Measurements from ENCODE around the gene COBL. TPM values are rescaled to one million over a fixed set of nuclear protein-coding genes. Genes with fewer than 3 reads are reported as not detected.

COBL gene
- total RNA-seq, 2 experiments from 2014 or later: not detected

DNA sequence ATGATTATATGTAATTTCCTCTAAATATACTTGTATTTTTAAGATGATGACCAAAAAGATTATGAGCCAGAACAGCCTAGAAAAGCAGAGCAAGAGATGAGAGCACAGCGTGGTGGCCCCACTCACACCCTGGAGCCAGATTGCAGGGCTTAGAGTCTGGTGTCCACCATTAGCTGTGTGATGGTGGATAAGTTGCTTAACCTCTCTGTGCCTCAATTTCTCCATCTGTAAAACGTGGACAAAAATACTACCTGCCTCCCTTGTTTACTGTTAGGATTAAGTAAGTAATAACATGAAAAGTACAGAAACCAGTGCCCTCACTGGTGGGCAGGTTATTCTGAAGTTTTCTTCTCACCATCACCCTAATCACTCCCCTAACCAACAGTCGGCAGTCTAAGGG is 212.3 kb downstream of the COBL start:
- Mint-ChIP-seq H3K4me1 (no peaks in the 10 kb centered on the region), H3K36me3 (no peaks in the 10 kb centered on the region), H3K27ac (no peak overlapping the region), H3K4me3 (no peak overlapping the region), H3K9me3 (ENCODE audit: low read depth) (no peaks in the 10 kb centered on the region), H3K27me3 (peaks cover 9% of the 10 kb centered on the region)
- no peak for ATAC-seq
- DNase-seq: no peak
- CTCF ChIA-PET: no interaction called here

DNA sequence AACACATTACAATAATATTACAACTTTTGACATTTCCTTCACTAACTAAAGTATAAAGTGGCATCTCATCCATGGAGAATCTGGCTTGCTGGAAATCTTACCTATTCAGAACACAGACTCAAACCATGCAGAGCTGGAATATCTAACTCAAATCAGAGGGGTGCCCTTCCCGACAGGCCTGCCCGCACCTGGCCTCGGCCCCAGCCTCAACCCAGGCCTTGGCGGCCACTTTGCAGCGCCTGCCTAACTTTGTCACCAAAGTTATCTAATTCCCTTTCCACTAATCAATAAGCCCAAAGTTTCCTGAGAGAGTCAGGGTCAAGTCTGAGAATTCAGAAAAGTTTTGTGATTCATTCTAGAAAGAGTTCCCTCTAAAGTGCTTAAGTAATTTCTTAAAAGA is 212.9 kb downstream of the COBL start:
- Mint-ChIP-seq H3K36me3 (no peaks in the 10 kb centered on the region), H3K27ac (no peak overlapping the region), H3K27me3 (peaks cover 9% of the 10 kb centered on the region), H3K4me1 (no peaks in the 10 kb centered on the region), H3K4me3 (no peak overlapping the region), H3K9me3 (ENCODE audit: low read depth) (no peaks in the 10 kb centered on the region)
- CTCF ChIA-PET: no interaction called here
- no peak for DNase-seq
- no peak for ATAC-seq

DNA sequence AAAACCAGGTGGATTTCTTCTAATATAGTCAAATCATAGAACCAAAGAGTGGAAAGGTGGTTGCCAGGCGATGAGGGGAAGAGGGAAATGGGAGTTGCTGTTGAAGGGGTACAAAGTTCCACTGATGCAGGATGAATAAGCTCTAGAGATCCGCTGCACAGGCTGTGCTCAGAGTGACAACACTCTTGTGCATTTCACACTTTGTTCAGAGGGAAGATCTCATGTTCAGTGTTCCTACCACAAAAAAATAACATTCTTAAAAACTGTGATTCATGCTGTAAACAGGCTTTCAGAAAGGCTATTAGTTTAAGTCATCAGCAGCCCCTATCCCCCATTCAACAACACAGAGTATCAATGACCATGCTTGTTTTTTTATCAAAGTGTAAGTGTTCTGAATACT is 213.8 kb downstream of the COBL start:
- Mint-ChIP-seq H3K9me3 (ENCODE audit: low read depth) (peaks cover 2% of the 10 kb centered on the region), H3K36me3 (no peaks in the 10 kb centered on the region), H3K27ac (no peak overlapping the region), H3K4me1 (no peaks in the 10 kb centered on the region), H3K27me3 (peaks cover 9% of the 10 kb centered on the region), H3K4me3 (no peak overlapping the region)
- ATAC-seq: no peak
- no peak for DNase-seq
- CTCF ChIA-PET: no interaction called here

DNA sequence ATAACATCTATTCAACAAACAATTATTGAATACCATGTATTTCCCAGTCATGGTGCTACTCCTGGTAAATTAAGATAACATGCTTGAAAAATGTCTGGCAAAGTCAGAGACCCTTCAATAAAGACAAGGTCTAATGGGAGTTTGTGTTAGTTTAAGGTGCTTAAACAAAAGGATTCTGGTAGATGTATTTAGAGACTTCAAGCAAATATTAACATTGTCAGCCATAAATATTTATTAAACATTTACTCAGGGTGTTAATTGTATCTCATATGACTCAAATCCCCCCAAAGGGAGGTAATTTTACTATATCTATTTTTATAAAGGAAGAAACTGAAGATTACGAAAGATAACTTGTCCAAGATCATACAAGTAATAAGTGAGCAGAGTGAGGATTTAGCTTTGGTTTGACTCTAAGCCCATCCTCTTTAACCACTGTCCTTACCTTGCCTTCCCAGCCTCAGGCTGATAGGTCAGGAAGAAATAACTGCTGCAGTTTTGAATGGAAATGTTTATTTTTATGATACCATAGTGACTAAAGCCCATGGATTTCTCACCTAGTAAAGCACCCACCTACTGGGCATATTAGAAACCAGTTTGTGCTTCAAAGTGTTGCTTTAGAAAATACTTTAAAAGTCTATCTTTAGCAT is 215.4 kb downstream of the COBL start:
- Mint-ChIP-seq H3K27me3 (peaks cover 13% of the 10 kb centered on the region), H3K36me3 (no peaks in the 10 kb centered on the region), H3K4me1 (no peaks in the 10 kb centered on the region), H3K9me3 (ENCODE audit: low read depth) (peaks cover 2% of the 10 kb centered on the region), H3K4me3 (no peak overlapping the region), H3K27ac (no peak overlapping the region)
- ATAC-seq (no peak), DNase-seq (no peak)
- CTCF ChIA-PET: no interaction called here

DNA sequence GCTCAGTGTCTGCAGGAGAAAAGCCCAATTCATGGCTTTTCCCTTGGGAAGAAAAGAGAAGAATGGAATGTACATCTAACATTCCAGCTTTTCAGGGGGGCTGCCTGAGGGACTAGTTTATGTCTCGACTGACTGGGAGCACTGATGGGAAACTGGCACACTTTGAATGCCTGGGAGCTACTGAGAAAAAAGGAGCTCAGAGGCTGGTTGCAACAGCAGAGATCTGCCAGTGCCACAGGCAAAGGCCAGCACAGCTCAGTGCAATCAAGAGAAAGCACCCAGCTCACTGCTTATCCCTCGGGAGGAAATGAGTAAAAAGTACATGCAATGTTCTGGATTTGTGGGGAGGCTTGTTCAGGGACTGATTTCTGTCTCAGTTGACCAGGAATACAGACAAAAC is 226.2 kb downstream of the COBL start:
- Mint-ChIP-seq H3K27ac (no peak overlapping the region), H3K4me1 (no peaks in the 10 kb centered on the region), H3K36me3 (no peaks in the 10 kb centered on the region), H3K4me3 (no peak overlapping the region), H3K27me3 (no peaks in the 10 kb centered on the region), H3K9me3 (ENCODE audit: low read depth) (peaks cover 5% of the 10 kb centered on the region)
- CTCF ChIA-PET: interaction anchor here (1.0 kb wide), 1 partner anchor 71 kb away, joined by 3 read pairs; no protein-coding TSS in a partner anchor
- DNase-seq (no peak), ATAC-seq (no peak)

DNA sequence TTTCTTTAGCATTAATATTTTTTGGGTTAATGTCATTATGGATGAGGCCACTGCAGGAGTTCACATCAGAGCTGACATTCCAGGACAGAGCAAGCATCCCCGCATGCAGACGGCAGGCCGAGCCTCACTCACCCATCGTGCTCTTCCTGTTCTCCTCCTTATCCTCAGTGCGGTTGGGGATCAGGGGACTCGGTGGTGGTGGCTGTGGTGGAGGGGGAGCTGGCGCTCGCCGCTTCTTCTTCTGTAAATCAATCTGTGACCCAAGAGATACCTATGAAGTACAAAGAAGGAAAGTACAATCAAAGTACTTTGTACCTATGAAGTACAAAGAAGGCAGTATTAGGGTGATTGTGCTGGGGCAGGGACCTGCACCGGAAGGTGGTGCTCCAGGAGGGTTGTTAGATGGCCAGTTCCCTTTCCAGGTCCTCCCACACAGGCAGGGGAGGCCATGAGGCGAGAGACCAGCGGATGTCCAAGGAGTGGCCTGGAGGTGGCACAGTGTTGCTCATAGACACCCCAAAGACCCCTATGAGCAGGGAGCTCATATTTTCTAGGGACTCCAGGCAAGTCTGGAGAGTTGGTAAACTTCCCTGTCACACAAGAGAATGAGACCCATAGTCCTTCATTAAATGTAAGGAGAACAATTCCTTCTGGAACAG is 231.4 kb downstream of the COBL start:
- no peaks in the 10 kb centered on the region for H3K27me3 Mint-ChIP-seq
- no peaks in the 10 kb centered on the region for H3K9me3 Mint-ChIP-seq (ENCODE audit: low read depth)
- no peak overlapping the region for H3K27ac Mint-ChIP-seq
- CTCF ChIA-PET: interaction anchor here (1.4 kb wide), 1 partner anchor 17 kb away, joined by 4 read pairs; no protein-coding TSS in a partner anchor
- no peaks in the 10 kb centered on the region for H3K36me3 Mint-ChIP-seq
- H3K4me3 Mint-ChIP-seq: no peak overlapping the region
- DNase-seq (no peak), ATAC-seq (no peak)
- H3K4me1 Mint-ChIP-seq: no peaks in the 10 kb centered on the region

DNA sequence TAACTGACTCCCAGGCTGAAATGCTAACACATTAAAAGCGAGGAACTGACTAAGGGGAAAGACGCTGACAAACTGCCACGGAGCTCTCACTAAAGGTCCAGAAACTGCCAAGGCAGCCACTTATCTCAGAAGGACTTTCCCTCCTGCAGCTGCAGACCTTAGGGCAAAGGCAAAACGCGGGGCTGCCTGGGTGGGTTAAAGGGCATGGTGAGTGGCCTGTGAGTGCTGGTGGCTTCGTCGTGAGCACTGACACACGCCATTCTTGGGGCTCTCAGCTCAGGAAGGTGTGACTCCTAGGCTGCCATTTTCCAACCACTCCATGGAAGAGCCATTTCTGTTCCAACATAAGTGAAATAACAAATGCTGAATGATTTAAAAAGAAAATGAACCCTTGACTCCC is 232.5 kb downstream of the COBL start:
- no peak for DNase-seq
- Mint-ChIP-seq H3K4me1 (no peaks in the 10 kb centered on the region), H3K27ac (no peak overlapping the region), H3K4me3 (no peak overlapping the region), H3K36me3 (no peaks in the 10 kb centered on the region), H3K27me3 (no peaks in the 10 kb centered on the region), H3K9me3 (ENCODE audit: low read depth) (no peaks in the 10 kb centered on the region)
- no peak for ATAC-seq
- CTCF ChIA-PET: no interaction called here

DNA sequence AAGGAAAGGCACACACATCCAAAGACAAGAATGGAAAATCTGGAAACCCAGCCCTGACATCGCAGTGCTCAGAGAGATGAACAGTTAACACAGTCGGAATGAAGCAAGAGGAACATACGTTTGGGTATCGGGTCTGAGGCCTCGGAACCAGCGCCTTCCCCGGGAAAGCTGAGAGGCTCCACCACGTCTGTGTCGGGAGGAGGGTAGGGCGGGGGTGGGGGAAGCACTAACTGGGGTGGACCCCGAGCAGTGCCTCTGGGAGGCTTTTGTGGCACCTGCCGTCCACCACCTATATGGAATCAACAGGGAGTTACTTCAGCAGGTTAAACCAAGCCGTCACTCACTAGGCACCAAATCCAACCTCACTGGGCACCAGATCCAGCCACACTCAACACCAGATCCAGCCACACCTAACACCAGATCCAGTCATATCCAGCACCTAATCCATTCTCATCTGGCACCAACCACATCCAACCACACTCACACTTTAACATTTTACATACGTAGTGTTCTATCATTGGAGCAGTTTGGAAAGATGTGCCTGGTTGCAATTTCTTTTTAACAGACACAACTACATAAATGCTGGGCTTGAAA is 233.6 kb downstream of the COBL start:
- Mint-ChIP-seq H3K27ac (no peak overlapping the region), H3K36me3 (no peaks in the 10 kb centered on the region), H3K4me1 (no peaks in the 10 kb centered on the region), H3K4me3 (no peak overlapping the region), H3K27me3 (no peaks in the 10 kb centered on the region), H3K9me3 (ENCODE audit: low read depth) (no peaks in the 10 kb centered on the region)
- DNase-seq (no peak), ATAC-seq (no peak)
- CTCF ChIA-PET: interaction anchor here (0.9 kb wide), 1 partner anchor 78 kb away, joined by 4 read pairs; no protein-coding TSS in a partner anchor

DNA sequence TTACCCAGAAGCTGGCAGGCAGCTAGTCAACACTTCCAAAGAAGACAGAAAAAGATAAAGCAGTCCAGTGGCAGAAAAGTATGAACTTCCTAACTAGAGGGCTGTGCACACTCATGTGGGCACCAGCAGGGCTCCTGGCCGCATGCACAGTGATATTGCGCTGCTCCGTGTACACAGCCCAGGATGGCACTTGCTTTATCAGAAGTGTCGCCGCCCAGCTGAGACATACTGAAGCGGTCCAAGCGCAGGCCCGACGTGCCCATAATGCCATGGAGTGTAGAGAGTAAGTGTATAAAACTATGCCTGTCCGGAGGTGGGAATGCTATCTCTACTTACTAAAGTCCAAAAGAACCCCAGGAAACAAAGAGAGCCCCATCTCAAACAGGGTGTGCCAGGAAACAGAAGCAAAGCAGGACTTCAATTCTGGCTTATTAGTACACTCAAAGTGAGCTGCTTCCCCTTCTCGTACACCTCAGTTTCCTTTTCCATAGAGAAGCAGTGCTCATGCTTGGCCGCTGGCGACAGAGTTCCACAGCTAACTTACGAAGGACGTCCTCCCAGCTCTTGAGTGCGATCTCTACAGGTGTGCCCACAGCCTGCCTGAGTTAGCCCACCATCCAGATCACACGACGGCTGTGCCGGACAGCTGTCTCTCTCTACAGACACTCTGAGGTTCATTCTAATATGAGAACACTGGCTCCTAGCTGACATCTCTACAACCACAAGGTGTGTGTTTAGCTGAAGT is 234.3 kb downstream of the COBL start:
- CTCF ChIA-PET: interaction anchor here (0.9 kb wide), 1 partner anchor 78 kb away, joined by 4 read pairs; no protein-coding TSS in a partner anchor
- no peaks in the 10 kb centered on the region for H3K27me3 Mint-ChIP-seq
- ATAC-seq (no peak), DNase-seq (no peak)
- no peaks in the 10 kb centered on the region for H3K9me3 Mint-ChIP-seq (ENCODE audit: low read depth)
- H3K4me3 Mint-ChIP-seq: no peak overlapping the region
- no peaks in the 10 kb centered on the region for H3K4me1 Mint-ChIP-seq
- no peaks in the 10 kb centered on the region for H3K36me3 Mint-ChIP-seq
- H3K27ac Mint-ChIP-seq: no peak overlapping the region

DNA sequence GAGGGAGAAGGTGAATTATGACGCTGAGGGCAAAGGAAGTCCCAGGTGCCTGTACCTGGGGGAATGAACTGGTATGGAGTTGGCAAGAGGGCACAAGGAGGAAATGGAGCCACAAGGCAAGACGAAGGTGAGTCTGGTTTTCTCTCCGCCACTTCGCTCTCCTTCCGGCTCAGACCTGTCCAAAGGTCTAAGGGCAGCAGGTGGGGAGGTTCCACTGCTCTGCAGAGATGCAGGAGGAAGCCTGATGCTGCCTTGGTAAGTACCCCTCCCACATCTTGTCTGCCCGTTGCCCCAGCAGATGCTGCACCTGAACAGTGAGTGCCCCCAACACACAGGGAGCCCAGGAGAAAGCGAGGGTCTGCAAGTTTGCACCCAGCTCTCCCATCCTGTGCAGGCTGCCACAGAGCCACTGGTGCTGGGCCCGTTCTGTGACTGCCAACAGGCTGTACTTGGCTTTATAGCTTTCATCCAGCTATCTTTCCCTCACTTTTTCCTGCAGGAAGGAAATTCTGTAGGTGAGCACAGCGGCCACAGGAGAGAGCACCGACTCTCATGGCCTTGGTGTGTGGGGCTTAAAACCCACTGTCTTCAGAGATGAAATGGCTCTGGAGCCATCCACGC is 235.2 kb downstream of the COBL start:
- no peak overlapping the region for H3K4me3 Mint-ChIP-seq
- no peak for DNase-seq
- ATAC-seq: no peak
- H3K27me3 Mint-ChIP-seq: no peaks in the 10 kb centered on the region
- no peaks in the 10 kb centered on the region for H3K4me1 Mint-ChIP-seq
- no peak overlapping the region for H3K27ac Mint-ChIP-seq
- CTCF ChIA-PET: no interaction called here
- H3K9me3 Mint-ChIP-seq (ENCODE audit: low read depth): no peaks in the 10 kb centered on the region
- no peaks in the 10 kb centered on the region for H3K36me3 Mint-ChIP-seq

DNA sequence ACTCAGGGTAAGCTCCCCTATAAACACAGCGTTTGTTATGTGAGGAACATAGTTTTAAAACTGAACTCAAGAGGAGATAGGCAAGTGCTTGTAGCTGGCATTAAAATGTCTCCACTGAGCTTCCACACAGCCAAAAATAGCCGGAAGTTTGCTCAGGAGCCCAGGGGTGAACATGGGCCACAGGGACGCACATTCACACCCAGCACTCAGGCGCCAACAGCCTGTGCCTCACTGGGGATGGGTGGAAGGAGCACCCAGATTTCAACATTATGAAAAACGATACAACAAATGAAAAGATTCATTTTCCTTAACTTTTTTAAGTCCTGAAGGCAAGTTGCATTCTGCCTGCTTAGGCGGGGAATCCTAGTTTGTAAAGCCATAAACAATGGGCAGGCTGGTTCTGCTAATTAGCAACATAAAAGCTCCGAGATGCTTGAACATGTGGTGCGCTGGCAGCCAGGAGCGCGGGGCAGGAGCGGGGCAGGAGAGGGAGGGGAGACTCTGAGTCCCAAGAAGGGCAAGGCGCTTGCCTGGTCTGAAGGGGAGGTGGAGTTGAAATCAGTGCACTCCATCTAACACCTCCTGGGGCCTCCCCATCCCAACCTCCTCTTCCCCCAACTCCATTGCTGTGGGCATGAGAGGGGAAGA is 235.9 kb downstream of the COBL start:
- no peaks in the 10 kb centered on the region for H3K4me1 Mint-ChIP-seq
- CTCF ChIA-PET: interaction anchor here (0.7 to 1.5 kb wide), 2 partner anchors 61 to 80 kb away, joined by 3 to 4 read pairs; no protein-coding TSS in a partner anchor
- no peaks in the 10 kb centered on the region for H3K9me3 Mint-ChIP-seq (ENCODE audit: low read depth)
- no peak overlapping the region for H3K4me3 Mint-ChIP-seq
- no peak overlapping the region for H3K27ac Mint-ChIP-seq
- no peaks in the 10 kb centered on the region for H3K27me3 Mint-ChIP-seq
- DNase-seq (no peak), ATAC-seq (no peak)
- no peaks in the 10 kb centered on the region for H3K36me3 Mint-ChIP-seq

DNA sequence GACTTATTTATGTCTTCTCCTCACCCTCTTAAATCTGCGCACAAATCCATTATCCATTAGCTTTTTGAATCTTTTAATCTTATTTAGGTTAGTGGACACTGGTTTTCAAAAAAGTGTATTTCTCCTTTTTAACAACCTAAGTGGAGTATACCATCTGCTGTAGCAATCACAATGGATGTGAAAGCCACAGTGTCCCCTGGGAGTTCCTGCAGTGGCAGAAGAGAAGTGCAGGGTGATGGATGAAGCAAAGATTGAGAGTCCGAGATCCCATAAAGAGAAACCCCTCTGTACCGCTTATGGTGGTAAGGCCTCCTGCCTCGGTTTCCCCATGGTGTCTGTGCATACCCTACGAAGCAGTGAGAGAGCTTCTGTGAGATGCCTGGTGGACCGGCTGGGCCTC is 236.4 kb downstream of the COBL start:
- no peaks in the 10 kb centered on the region for H3K9me3 Mint-ChIP-seq (ENCODE audit: low read depth)
- no peaks in the 10 kb centered on the region for H3K36me3 Mint-ChIP-seq
- no peaks in the 10 kb centered on the region for H3K4me1 Mint-ChIP-seq
- no peak overlapping the region for H3K4me3 Mint-ChIP-seq
- ATAC-seq (no peak), DNase-seq (no peak)
- H3K27ac Mint-ChIP-seq: no peak overlapping the region
- H3K27me3 Mint-ChIP-seq: no peaks in the 10 kb centered on the region
- CTCF ChIA-PET: interaction anchor here (0.7 to 1.5 kb wide), 2 partner anchors 61 to 81 kb away, joined by 3 to 4 read pairs; no protein-coding TSS in a partner anchor

DNA sequence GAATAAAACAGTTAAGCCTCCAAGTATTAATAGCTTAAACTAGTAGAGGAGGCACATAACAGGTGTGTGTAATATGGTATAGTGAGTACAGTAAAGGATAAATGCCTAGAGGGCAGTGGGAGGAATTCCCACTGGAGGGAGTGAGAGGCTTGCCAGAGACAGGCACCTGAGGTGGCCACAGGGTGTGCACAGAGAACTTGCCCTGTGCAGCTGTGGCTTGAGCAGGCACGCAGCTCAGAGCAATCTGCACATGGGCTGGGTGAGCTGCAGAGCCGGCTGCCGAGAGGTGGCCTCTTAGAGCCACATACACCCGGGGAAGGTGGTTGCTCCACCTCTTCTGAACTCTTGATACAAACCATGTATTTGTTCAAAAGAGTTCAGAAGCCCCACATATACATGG is 237.1 kb downstream of the COBL start:
- H3K27me3 Mint-ChIP-seq: no peaks in the 10 kb centered on the region
- ATAC-seq (no peak), DNase-seq (no peak)
- CTCF ChIA-PET: interaction anchor here (1.5 kb wide), 1 partner anchor 62 kb away, joined by 3 read pairs; no protein-coding TSS in a partner anchor
- no peaks in the 10 kb centered on the region for H3K36me3 Mint-ChIP-seq
- H3K27ac Mint-ChIP-seq: no peak overlapping the region
- H3K4me3 Mint-ChIP-seq: no peak overlapping the region
- no peaks in the 10 kb centered on the region for H3K9me3 Mint-ChIP-seq (ENCODE audit: low read depth)
- H3K4me1 Mint-ChIP-seq: no peaks in the 10 kb centered on the region

Measured in activated CD8-positive, alpha-beta memory T cell treated with anti-CD3 and anti-CD28 coated beads, Interleukin-2, amount 10 ng/mL, durations not matched to agents 7 days and 5 days (primary cell).